NCI-H1105 treated with DMSO at 0.1 percent for 48 hours (cell line): ENCODE data around the gene TAMM41.
"Not testable (repeated sequence)": the region's sequence is repeated elsewhere in the genome, so short reads cannot be mapped to it uniquely, and the experiment has no call there.

Experiments
- DNase-seq: peaks from one replicate; lab custom pipeline; 2025; lab: John Stamatoyannopoulos, UW

Gene TAMM41

GRCh38 chr3:11764931-11765363, 81.7 kb downstream of the TAMM41 start:
- no peak for DNase-seq

GRCh38 chr3:11759996-11760395, 86.7 kb downstream of the TAMM41 start:
- no peak for DNase-seq

- no peak for DNase-seq
Observed at GRCh38 chr3:11757929-11758328, 88.8 kb downstream of the TAMM41 start.

- no peak for DNase-seq
Observed at GRCh38 chr3:11757441-11757875, 89.2 kb downstream of the TAMM41 start.

GRCh38 chr3:11755276-11755675, 91.4 kb downstream of the TAMM41 start:
- DNase-seq: no peak

- not testable (repeated sequence) for DNase-seq
Observed at GRCh38 chr3:11752254-11752653, 94.4 kb downstream of the TAMM41 start.

- not testable (repeated sequence) for DNase-seq
Observed at GRCh38 chr3:11748306-11748705, 98.4 kb downstream of the TAMM41 start.
